ENCODE data around the gene ATP2A1. TPM values are rescaled to one million over a fixed set of nuclear protein-coding genes. Genes with fewer than 3 reads are reported as not detected.

Gene ATP2A1
- total and polyA plus RNA-seq, 2 of the 4 experiments (the other 2 are of a cell fraction) = under 0.01 to 0.63 TPM

- H3K4me1 ChIP-seq (ENCODE audit: control insufficient read depth, insufficient read depth, low read length) = no peaks in the 10 kb centered on the region
- no peak overlapping the region for H3K27ac ChIP-seq (ENCODE audit: insufficient read depth, low read length)
- H4K91ac ChIP-seq (ENCODE audit: insufficient read depth, low read depth, low read length) = no peak overlapping the region
- no peak for DNase-seq
- H2BK20ac ChIP-seq (ENCODE audit: low read depth, low read length) = no peak overlapping the region
- H2BK120ac ChIP-seq (ENCODE audit: low read depth, low read length) = no peak overlapping the region
- TF ChIP-seq MXI1 (IDR thresholded peaks at IDR 0.05; ENCODE audit: borderline replicate concordance, low read depth, low read length) = no peak
- TF ChIP-seq RFX5 (IDR thresholded peaks at IDR 0.05; ENCODE audit: low read depth, low read length) = no peak
- no peak for TF ChIP-seq CEBPB (IDR thresholded peaks at IDR 0.05; ENCODE audit: low read depth, low read length)
- no peak for TF ChIP-seq CHD1 (IDR thresholded peaks at IDR 0.05; ENCODE audit: low read depth, low read length)
- no peak for TF ChIP-seq FOS (IDR thresholded peaks at IDR 0.05; ENCODE audit: low read depth, low read length)
- no peak for TF ChIP-seq MAFK (IDR thresholded peaks at IDR 0.05; ENCODE audit: low read depth, low read length)
- no peak for TF ChIP-seq USF2 (IDR thresholded peaks at IDR 0.05; ENCODE audit: low read depth, low read length)
- TF ChIP-seq RCOR1 (IDR thresholded peaks at IDR 0.05; ENCODE audit: insufficient replicate concordance, low read length) = no peak
- TF ChIP-seq, protein P1, sequence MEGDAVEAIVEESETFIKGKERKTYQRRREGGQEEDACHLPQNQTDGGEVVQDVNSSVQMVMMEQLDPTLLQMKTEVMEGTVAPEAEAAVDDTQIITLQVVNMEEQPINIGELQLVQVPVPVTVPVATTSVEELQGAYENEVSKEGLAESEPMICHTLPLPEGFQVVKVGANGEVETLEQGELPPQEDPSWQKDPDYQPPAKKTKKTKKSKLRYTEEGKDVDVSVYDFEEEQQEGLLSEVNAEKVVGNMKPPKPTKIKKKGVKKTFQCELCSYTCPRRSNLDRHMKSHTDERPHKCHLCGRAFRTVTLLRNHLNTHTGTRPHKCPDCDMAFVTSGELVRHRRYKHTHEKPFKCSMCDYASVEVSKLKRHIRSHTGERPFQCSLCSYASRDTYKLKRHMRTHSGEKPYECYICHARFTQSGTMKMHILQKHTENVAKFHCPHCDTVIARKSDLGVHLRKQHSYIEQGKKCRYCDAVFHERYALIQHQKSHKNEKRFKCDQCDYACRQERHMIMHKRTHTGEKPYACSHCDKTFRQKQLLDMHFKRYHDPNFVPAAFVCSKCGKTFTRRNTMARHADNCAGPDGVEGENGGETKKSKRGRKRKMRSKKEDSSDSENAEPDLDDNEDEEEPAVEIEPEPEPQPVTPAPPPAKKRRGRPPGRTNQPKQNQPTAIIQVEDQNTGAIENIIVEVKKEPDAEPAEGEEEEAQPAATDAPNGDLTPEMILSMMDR (conservative IDR thresholded peaks at IDR 0.05; ENCODE audit: low read depth, low read length) = no peak
- TF ChIP-seq, protein P2, sequence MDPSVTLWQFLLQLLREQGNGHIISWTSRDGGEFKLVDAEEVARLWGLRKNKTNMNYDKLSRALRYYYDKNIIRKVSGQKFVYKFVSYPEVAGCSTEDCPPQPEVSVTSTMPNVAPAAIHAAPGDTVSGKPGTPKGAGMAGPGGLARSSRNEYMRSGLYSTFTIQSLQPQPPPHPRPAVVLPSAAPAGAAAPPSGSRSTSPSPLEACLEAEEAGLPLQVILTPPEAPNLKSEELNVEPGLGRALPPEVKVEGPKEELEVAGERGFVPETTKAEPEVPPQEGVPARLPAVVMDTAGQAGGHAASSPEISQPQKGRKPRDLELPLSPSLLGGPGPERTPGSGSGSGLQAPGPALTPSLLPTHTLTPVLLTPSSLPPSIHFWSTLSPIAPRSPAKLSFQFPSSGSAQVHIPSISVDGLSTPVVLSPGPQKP (IDR thresholded peaks at IDR 0.05; ENCODE audit: borderline replicate concordance, low read depth, low read length) = no peak
- no peak for TF ChIP-seq RAD21 (IDR thresholded peaks at IDR 0.05; ENCODE audit: low read length)
- no peak for TF ChIP-seq MAZ (IDR thresholded peaks at IDR 0.05; ENCODE audit: borderline replicate concordance, low read depth, low read length)
- TF ChIP-seq POLR2A (IDR thresholded peaks at IDR 0.05; ENCODE audit: low read depth, low read length) = no peak
- intact Hi-C loops (cut with micrococcal nuclease) = no loop called here
- 96% methylated on average over 19 of the region's 25 CpGs; no CpG with 5 or more reads in 1 of the 2 experiments for WGBS, 2 experiments (ENCODE audit: extremely low coverage in 2 of 2, insufficient read length in 1 of 2)
- H3K14ac ChIP-seq (replicated peaks; ENCODE audit: low read depth, low read length) = no peak overlapping the region
- no peak overlapping the region for H2AK9ac ChIP-seq (replicated peaks; ENCODE audit: low read depth, low read length, poor library complexity)
- H3K27me3 ChIP-seq (ENCODE audit: control insufficient read depth, insufficient read depth, low read length) = no peaks in the 10 kb centered on the region
- peaks cover 2% of the 10 kb centered on the region; the same call in 1 of the 2 replicates for H3K36me3 ChIP-seq (ENCODE audit: control insufficient read depth, insufficient read depth, low read length)
- no peak overlapping the region for H4K5ac ChIP-seq (ENCODE audit: low read depth, low read length)
- H2AK5ac ChIP-seq (ENCODE audit: low read depth, low read length) = no peak overlapping the region
- ChIA-PET CTCF (no interaction called here), POLR2A (ENCODE audit: unreplicated experiment) (no interaction called here)
- ATAC-seq (ENCODE audit: low read depth) = no peak
- H4K20me1 ChIP-seq (ENCODE audit: insufficient read depth, low read length) = no peaks in the 10 kb centered on the region
- H3K9me1 ChIP-seq (ENCODE audit: insufficient read depth, low read length) = no peaks in the 10 kb centered on the region
- H3K4me3 ChIP-seq (ENCODE audit: insufficient read depth, low read depth, low read length) = no peak overlapping the region
- no peaks in the 10 kb centered on the region for H3K9me3 ChIP-seq (ENCODE audit: control insufficient read depth, insufficient read depth, low read length)
- no peaks in the 10 kb centered on the region for H3K79me1 ChIP-seq (ENCODE audit: low read depth in 1 of 2, low read length in 2 of 2)
- H2BK15ac ChIP-seq (ENCODE audit: low read depth, low read length) = no peak overlapping the region
- H2AFZ ChIP-seq (replicated peaks; ENCODE audit: low read length, poor library complexity) = peak overlapping the region; percentile 58
- no peak overlapping the region for H4K8ac ChIP-seq (ENCODE audit: low read depth in 2 of 2, low read length in 2 of 2)
- in situ Hi-C loops (cut with MboI; ENCODE audit: low sequenced_read_pairs) = no loop called here
- BruUV-seq (replicated peaks) = no TSS peak
- no peak overlapping the region for H3K9ac ChIP-seq (ENCODE audit: low read depth, low read length)
- H2BK5ac ChIP-seq (ENCODE audit: low read depth, low read length, poor library complexity, severe bottlenecking) = no peak overlapping the region
- no peak overlapping the region for H3K4me2 ChIP-seq (ENCODE audit: low read depth, low read length)
- no peak overlapping the region for H3K23ac ChIP-seq (ENCODE audit: low read depth, low read length)
- no peak overlapping the region for H3K4ac ChIP-seq (ENCODE audit: low read depth, low read length)
- no peak overlapping the region for H3K18ac ChIP-seq (ENCODE audit: low read depth, low read length)
- dilution Hi-C loops (cut with HindIII; ENCODE audit: low sequenced_read_pairs, unreplicated experiment) = no loop called here
- H3K56ac ChIP-seq (ENCODE audit: extremely low read depth, insufficient read depth, low read length) = no peak overlapping the region
Measured at GRCh38 chr16:28900601-28901000, 22.3 kb downstream of the ATP2A1 start.
